Fibroblast of skin of right biceps (primary cell): ENCODE data around the gene PHACTR2.
A peak's percentile ranks its signal among the peaks of the same experiment; 100 is the strongest.
"Not testable (repeated sequence)": the region's sequence is repeated elsewhere in the genome, so short reads cannot be mapped to it uniquely, and the experiment has no call there.

Experiments used
- DNase-seq: peaks from one replicate; pipeline ENCODE4 v3.0.0-alpha.2; 2013

PHACTR2 gene

GRCh38 chr6:143822584-143823024 is 144.8 kb downstream of the PHACTR2 start:
- peak; percentile 71 for DNase-seq

GRCh38 chr6:143823548-143823947 is 145.8 kb downstream of the PHACTR2 start:
- peak; percentile 28 for DNase-seq

- no peak for DNase-seq
These were observed 150.8 kb downstream of the PHACTR2 start for GRCh38 chr6:143828572-143828971.

DNA sequence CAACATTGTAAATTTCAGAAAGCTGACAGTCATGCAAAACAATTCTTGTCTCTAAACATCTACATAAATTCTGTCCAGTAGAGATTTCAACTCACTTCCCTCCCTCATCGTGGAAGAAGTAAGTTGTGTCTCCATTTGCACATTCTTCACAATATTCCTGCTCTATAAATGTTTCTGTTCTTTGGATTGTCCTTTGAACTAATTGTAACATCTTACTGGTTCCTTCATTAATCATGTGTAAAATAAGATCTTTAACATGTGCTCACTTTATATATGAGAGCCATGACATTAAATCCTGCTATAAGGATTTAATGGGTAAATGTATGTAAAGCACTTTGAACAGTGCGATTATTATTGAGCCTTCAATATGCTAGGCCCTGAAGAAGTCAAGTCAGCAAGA is 158.4 kb downstream of the PHACTR2 start:
- no peak for DNase-seq

- DNase-seq: no peak
These were observed 160.6 kb downstream of the PHACTR2 start for GRCh38 chr6:143838395-143838794.

- no peak for DNase-seq
These were observed 161.4 kb downstream of the PHACTR2 start for GRCh38 chr6:143839196-143839595.

DNA sequence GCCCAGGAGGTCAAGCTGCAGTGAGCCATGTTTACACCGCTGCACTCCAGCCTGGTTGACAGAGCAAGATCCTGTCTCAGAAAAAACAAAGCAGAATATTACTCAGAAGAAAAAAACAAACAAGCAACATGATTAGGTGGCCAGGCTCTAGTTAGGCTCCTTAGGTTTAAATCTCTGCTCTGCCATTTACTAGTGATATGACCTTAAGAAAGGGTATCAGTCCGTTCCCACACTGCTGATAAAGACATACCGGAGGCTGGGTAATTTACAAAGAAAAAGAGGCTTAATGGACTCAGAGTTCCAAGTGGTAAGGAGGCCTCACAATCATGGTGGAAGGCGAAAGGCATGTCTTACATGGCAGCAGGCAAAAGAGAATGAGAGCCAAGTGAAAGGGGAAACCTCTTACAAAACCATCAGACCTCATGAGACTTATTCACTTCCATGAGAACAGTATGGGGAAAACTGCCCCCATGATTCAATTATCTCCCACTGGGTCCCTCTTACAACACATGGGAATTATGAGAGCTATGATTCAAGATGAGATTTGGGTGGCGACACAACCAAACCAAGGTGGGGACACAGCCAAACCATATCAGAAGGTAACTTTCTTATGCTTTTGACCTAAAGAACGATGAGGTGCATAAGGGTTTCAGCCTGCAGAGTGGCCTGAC is 163.0 kb downstream of the PHACTR2 start:
- no peak for DNase-seq

GRCh38 chr6:143842461-143842901 is 164.7 kb downstream of the PHACTR2 start:
- no peak for DNase-seq

DNA sequence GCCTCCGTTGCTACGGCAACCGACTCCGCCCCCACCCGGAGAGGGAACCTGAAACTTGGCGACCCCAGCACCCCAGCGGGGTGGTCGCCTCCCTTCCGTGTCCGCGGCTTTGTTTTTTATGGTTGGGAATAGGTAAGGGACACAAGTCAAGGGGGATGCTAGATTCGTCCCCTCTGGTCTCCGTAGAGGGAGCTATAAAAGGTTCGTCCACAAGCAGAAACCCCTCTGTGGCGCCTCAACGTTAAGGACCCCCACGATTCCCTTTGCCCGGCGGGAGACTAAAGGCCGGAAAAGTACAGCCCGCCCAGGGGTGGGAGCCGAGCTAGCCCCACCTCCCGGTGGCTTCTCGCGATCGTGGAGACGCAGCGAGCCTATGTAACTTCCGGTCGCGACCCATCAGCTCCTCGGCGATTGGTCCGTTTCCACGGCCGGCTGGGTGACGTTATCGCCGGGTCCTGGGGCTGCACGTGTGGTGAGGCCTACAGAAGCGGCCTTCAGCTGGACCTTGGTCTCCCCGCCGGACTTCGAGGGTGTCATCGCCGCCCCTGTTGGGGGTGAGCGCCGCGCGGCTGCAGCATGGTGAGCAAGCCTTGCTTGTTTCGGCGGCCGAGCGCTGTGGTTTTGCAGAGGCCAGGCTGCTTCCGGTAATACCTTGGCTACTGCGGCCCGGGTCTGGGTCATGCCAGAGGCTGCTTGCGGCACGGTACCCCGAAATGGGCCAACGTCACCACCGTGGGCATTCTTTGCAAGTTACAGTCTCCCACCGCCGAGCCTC is 165.3 kb downstream of the PHACTR2 start, which contains the start of gene LTV1:
Gene LTV1, plus strand, starts transcription at position 437 of the 775 bp plus-strand sequence. Its CDS starts 140 bp downstream, at position 577.
- DNase-seq: peak; percentile 97

DNA sequence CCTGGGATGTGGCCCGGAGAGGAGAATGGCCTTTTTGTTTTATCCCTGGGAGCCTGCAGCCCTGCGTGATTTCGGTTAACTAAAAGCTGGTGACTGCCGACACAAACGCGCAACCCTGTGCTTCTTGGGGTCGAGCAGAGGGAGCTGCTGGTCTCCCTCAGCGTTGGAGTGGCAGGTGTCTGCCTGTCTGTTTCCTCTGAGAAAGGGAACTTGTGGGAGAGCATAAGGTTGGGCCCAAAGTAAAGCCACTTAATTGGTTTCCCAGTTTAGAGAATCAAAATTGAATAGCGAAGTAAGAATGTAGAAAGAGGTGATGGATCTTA is 165.9 kb downstream of the PHACTR2 start:
- no peak for DNase-seq

- DNase-seq: peak; percentile 1
These were observed 166.2 kb downstream of the PHACTR2 start for GRCh38 chr6:143844006-143844405.

- no peak for DNase-seq
These were observed 167.3 kb downstream of the PHACTR2 start for GRCh38 chr6:143845033-143845432.

- not testable (repeated sequence) for DNase-seq
These were observed 173.9 kb downstream of the PHACTR2 start for GRCh38 chr6:143851706-143852105.

GRCh38 chr6:143855057-143855456 is 177.3 kb downstream of the PHACTR2 start:
- DNase-seq: not testable (repeated sequence)

DNA sequence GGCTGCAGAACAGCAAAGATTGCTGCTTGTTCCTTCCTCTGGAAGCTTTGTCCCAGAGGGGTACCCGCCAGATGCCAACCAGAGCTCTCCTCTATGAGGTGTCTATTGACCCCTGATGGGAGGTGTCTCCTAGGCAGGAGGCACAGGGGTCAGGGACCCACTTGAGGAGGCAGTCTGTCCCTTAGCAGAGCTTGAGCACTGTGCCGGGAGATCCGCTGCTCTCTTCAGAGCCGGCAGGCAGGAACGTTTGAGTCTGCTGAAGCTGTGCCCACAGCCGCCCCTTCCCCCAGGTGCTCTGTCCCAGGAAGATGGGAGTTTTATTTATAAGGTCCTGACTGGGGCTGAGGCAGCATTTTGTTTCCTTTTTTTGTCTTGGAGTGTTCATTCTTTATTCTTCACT is 179.0 kb downstream of the PHACTR2 start:
- not testable (repeated sequence) for DNase-seq

GRCh38 chr6:143857651-143858050 is 179.9 kb downstream of the PHACTR2 start:
- DNase-seq: no peak

DNA sequence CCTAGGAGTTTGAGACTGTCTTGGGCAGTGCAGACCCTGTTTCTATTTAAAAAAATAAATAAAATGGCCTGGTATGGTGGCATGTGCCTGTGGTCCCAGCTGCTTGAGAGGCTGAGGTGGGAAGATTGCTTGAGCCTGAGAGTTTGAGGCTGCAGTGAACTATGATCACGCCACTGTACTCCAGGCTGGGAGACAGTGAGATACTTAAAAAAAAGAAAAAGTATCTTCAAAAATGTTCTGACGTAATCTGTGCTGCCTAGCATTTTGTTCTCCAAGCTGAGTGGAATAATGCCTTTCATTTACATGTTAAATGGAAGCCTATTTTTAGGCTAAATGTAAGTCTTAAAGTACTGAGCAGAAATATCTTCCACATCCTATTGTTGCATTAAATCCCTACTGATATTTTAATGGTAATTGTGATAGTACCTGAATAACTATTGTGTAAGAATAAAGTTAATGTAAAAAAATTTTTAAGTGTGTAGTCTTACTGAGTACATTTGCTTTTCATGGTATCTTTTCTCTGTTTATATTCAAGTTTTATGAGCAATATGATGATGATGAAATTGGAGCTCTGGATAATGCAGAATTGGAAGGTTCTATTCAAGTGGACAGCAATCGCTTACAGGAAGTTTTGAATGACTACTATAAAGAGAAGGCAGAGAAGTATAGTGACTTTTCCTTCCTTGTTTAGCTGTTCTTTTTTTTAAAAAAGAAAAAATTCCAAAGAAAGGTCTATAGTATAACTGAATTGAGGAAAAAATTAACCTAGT is 182.3 kb downstream of the PHACTR2 start:
- DNase-seq: no peak

DNA sequence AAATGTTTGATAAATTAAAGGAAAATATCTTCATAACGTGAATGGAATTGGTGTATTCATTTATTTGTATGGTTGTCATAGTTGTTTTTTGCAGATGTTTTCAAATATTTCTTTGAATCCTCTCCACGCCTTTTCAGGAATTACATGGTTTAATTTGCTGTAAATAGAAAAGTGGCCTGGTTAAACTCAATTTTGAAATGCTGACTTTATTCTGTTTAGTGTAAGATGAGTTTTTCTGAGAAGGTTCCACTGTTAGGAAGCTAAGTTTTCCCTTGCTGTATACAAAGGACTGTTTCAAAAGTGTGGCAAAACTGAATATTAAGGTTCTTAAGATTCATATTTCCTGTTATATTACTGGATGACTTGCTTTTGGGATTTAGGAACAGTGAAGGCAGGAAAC is 186.0 kb downstream of the PHACTR2 start:
- no peak for DNase-seq

GRCh38 chr6:143864234-143864633 is 186.5 kb downstream of the PHACTR2 start, which contains the start of gene ZC2HC1B:
Gene ZC2HC1B (plus strand): TSS chr6:143864474. CDS start chr6:143864540, 66 bp downstream.
- DNase-seq: no peak

DNA sequence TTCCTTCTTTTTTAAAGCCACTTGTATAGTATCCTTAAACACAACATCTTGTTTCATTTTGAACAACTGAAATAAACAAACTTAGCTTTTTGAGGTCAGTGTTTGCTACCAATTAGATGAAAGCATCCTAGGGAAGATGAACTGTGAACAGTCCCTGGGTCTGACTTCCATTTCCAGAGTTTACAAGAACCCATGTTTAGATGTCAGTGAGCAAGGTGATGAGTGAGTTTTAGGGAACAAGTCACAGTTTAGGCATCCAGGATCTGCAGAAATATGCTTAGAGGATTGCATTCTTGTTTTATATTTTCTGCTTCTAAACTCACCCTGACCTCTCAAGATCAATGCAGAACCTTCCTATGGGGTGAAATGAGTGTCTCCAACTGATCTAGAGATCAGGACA is 189.5 kb downstream of the PHACTR2 start:
- peak; percentile 21 for DNase-seq

- not testable (repeated sequence) for DNase-seq
These were observed 191.0 kb downstream of the PHACTR2 start for GRCh38 chr6:143868808-143869207.

DNA sequence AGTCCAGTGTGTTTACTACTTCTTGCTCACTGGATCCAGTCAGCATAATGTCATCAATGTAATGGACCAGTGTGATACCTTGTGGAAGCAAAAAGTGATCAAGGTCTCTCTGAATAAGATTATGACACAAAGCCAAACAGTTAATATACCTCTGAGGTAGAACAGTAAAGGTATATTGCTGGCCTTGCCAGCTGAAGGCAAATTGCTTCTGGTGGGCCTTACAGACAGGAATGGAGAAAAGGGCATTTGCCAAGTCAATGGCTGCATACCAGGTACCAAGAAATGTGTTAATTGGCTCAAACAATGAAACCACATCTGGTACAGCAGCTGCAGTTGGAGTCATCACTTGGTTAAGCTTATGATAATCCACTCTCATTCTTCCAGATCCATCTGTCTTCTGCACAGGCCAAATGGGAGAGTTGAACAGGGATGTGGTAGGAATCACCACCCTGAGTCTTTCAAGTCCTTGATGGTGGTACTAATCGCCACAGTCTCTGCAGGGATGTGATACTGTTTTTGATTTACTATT is 193.5 kb downstream of the PHACTR2 start:
- not testable (repeated sequence) for DNase-seq

DNA sequence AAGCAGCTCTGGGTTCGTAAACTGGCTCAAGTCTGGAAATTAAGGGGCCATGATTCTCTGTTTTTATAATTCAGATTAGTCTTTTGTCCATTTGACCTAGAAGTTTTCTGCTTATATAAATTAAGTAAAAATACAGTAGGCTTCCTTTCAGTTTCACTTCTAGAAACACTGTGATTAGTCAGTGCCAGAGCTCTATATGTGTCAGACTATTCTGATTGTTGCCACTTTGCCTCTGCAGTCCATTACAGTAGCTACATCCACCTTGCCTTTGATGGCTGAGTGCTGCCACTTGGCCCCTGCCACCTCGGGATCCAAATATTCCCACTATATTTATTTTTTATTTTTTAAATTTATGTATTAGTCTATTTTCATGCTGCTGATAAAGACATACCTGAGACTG is 194.4 kb downstream of the PHACTR2 start:
- DNase-seq: no peak
